Measurements from ENCODE around the gene SIGLEC5.

DNA sequence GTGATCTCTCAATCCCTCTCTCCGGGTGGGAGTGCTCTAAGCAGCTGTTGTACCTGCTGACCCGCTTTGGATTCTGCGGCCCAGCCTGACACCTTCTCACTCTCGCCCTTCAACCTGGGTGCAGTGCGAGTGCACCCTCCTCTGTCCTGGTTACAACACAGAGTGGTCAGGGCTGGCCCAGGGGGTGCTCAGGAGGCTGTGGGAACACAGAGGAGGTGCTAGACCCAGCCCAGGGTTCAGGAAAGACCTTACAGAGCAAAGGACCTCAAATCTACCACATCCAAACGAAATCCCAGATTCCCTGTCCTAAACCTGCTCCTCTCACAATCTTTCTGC lies 35.5 kb downstream of the SIGLEC5 start:
- no peak for TF ChIP-seq CTCF (IDR thresholded peaks at IDR 0.05)
- TF ChIP-seq POLR2A (IDR thresholded peaks at IDR 0.05): no peak
